Measurements from ENCODE around the gene ETS1. TPM values are rescaled to one million over a fixed set of nuclear protein-coding genes. Genes with fewer than 3 reads are reported as not detected.
A peak's percentile ranks its signal among the peaks of the same experiment; 100 is the strongest.

The ETS1 gene
- total and polyA plus RNA-seq, 8 donors = 70.2 to 139 (median 128) TPM

DNA sequence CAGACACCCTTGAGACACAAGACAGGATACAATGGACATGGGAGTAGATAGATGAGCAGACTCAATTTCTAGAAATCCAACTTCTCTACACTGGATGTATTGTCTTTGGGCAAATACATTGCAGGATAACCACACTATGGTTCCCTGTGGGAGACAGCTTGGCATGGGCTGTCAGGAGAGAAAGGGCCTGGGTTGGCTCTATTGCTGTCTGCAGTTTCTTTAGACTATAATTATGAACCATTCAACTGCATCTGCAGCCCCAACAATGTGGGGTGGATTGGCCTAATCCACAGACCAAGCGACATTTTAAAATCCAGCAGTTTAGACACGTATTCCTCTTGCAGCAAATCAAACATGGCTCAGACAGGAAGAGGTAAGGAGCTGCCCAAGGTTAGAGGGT is 60.3 kb downstream of the ETS1 start:
- H3K27me3 ChIP-seq = no peaks in the 10 kb centered on the region
- ATAC-seq (no peak), DNase-seq (no peak)
- H3K9me3 ChIP-seq = no peaks in the 10 kb centered on the region
- H3K4me3 ChIP-seq = no peak overlapping the region
- peaks cover 8 to 51% of the 10 kb centered on the region in 2 donors for H3K4me1 ChIP-seq
- no peak overlapping the region for H3K27ac ChIP-seq
- no peaks in the 10 kb centered on the region for H3K36me3 ChIP-seq
- intact Hi-C loops (cut with DNase I) = no loop called here
- TF ChIP-seq, protein P1, sequence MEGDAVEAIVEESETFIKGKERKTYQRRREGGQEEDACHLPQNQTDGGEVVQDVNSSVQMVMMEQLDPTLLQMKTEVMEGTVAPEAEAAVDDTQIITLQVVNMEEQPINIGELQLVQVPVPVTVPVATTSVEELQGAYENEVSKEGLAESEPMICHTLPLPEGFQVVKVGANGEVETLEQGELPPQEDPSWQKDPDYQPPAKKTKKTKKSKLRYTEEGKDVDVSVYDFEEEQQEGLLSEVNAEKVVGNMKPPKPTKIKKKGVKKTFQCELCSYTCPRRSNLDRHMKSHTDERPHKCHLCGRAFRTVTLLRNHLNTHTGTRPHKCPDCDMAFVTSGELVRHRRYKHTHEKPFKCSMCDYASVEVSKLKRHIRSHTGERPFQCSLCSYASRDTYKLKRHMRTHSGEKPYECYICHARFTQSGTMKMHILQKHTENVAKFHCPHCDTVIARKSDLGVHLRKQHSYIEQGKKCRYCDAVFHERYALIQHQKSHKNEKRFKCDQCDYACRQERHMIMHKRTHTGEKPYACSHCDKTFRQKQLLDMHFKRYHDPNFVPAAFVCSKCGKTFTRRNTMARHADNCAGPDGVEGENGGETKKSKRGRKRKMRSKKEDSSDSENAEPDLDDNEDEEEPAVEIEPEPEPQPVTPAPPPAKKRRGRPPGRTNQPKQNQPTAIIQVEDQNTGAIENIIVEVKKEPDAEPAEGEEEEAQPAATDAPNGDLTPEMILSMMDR (IDR thresholded peaks at IDR 0.05) = no peak

DNA sequence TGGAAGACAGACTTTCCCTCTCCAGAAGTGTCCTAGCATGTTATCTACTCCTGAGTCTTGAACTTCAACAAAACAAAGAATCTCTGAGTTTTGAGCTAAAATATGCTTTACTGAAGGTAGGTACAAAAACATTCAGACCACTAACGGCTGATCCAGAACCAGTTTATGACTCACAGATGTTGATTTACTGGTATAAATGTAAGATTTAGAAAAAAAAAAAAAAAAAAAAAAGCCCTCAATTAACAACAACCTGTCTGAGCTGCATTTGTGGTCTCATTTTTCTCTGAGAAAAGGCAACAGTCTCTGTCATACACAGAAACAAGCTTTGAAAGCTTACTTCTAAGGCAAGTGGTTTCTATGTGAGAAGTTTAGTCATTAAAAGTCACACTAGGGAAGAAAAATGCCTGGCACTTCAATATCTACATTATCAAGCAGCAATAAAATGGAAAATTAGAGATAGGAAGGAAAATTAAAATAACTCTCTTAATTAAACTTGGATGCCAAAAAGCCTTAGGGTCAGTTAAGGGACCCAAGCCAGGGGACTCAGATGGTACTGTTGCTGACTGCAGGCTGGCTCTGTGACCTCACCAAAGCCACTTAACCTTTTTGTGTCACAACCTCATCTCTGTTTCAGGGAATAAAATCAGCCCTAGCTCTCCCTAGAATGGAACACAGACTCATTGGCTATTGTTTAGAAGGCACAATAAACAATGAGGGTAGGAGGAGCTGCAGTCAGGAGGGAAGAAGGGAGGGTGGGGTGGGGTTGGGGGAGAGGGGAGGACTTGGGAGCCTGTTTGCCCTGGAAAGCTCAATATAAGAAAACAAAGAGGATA is 61.7 kb downstream of the ETS1 start:
- peak overlapping the region; percentile 34 to 57 for H3K27ac ChIP-seq
- H3K9me3 ChIP-seq = no peaks in the 10 kb centered on the region
- no peaks in the 10 kb centered on the region for H3K27me3 ChIP-seq
- H3K4me3 ChIP-seq = no peak overlapping the region
- DNase-seq = no peak
- peaks cover 8 to 60% of the 10 kb centered on the region in 2 donors for H3K4me1 ChIP-seq
- no peaks in the 10 kb centered on the region for H3K36me3 ChIP-seq
- TF ChIP-seq, protein P1 (IDR thresholded peaks at IDR 0.05) = no peak
- intact Hi-C loops (cut with DNase I) = no loop called here
- ATAC-seq = no peak

DNA sequence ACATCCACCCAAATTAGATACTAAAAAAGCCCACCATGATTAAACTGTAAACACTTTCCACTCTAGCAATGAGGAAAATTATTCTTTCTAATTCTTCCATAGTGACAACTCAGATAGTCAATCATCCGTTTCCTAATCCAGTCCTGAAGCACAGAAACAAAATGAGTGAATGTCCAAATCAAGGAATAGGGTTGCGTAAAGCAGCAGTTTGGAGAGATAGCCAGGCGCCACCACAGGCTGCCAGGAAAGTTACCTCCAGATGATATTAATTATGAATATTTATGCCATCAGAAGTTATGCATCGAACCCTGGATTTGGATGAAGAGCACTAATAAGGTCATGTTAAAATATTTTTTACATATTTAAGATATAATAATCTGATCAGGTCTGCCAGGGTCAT is 63.2 kb downstream of the ETS1 start:
- intact Hi-C loops (cut with DNase I) = no loop called here
- Histone ChIP-seq H3K4me3 (no peak overlapping the region), H3K9me3 (no peaks in the 10 kb centered on the region), H3K4me1 (peaks cover 8 to 68% of the 10 kb centered on the region in 2 donors), H3K36me3 (no peaks in the 10 kb centered on the region), H3K27me3 (no peaks in the 10 kb centered on the region), H3K27ac (peak overlapping the region in 1 of 2 donors; percentile 96)
- TF ChIP-seq, protein P1 (IDR thresholded peaks at IDR 0.05) = no peak
- no peak for DNase-seq
- ATAC-seq = no peak

DNA sequence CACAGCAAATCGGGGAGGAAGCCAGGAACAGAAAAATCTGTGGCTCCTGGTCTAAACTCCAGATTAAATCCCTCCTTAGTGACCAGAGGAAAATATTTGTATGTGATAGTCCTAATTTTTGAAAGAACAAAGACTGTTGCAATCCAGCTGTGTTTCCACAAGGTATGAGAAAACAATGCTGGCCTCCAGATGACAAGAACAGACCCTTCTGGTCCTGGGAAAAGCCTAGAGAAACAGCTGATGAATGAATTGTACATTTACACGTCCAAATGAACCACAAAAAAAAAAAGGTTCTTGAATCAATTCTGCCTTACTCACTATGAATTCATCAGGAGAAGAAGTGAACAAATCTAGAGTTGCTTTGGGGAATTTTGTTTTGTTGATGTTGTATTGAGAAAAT is 63.7 kb downstream of the ETS1 start:
- TF ChIP-seq, protein P1 (IDR thresholded peaks at IDR 0.05) = no peak
- Histone ChIP-seq H3K4me1 (peaks cover 12 to 68% of the 10 kb centered on the region in 2 donors), H3K4me3 (no peak overlapping the region), H3K9me3 (no peaks in the 10 kb centered on the region), H3K27ac (peak overlapping the region; percentile 95 to 96), H3K36me3 (no peaks in the 10 kb centered on the region), H3K27me3 (no peaks in the 10 kb centered on the region)
- ATAC-seq (no peak), DNase-seq (no peak)
- intact Hi-C loops (cut with DNase I) = no loop called here

DNA sequence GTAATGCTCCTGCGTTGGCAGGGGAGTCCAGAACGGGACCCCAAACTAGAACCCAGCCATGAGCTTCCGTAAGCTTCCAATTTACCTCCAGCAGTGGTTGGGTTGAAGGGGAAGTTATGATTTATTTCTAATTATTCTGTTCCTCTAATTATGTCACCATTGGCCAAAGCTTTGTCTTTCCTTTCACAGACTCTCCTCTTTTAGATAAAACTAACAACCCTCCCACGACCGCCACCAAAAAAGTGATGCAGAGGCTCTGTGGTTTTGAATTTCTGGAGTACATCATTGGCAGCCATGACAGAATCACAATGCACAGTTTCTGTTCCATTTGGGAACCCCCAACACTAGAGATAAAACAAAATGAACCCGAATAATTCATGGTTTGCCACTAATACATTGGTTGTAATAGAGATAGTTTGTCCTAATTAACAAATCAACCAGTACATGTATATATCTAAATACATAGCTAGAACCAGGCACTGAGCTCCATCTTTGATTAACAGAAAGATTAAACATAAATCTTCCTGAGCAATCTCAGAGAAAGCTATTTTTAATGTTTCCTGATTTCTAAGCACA is 64.3 kb downstream of the ETS1 start:
- Histone ChIP-seq H3K4me3 (peak overlapping the region; percentile 53 to 65), H3K9me3 (no peaks in the 10 kb centered on the region), H3K27ac (peak overlapping the region; percentile 95 to 96), H3K36me3 (no peaks in the 10 kb centered on the region), H3K27me3 (no peaks in the 10 kb centered on the region), H3K4me1 (peaks cover 12 to 67% of the 10 kb centered on the region in 2 donors)
- TF ChIP-seq, protein P1 (IDR thresholded peaks at IDR 0.05) = no peak
- no peak for ATAC-seq
- intact Hi-C loops (cut with DNase I) = no loop called here
- no peak for DNase-seq
